H54 (cell line): ENCODE data around the gene RPS6KL1.

Experiments
- DNase-seq: peaks from one replicate; pipeline ENCODE4 v3.0.0; 2011; ENCODE audit warnings: low spot score, mixed read lengths; ENCODE audit not compliant: insufficient read length
- FAIRE-seq: peaks from 3 replicates; lab custom pipeline; 2011; peaks lifted over from hg19 to GRCh38; lab: Jason Lieb, UNC
- POLR2A ChIP-seq: IDR thresholded peaks from 2 replicates; pipeline ENCODE4 v1.6.1; 2011; ENCODE audit warnings: low read depth, mild to moderate bottlenecking, low read length

Gene RPS6KL1

GRCh38 chr14:74948228-74949175 lies 25.4 kb upstream of the RPS6KL1 start:
- TF ChIP-seq POLR2A, result no peak
- no peak for FAIRE-seq
- DNase-seq, result no peak

- DNase-seq (no peak), FAIRE-seq (no peak)
- no peak for TF ChIP-seq POLR2A
Measured at GRCh38 chr14:74947353-74948227, 24.5 kb upstream of the RPS6KL1 start.

- TF ChIP-seq POLR2A, result no peak
- DNase-seq (no peak), FAIRE-seq (no peak)
Measured at GRCh38 chr14:74946659-74947281, 23.7 kb upstream of the RPS6KL1 start.

- DNase-seq, result peak; percentile 63
Measured at GRCh38 chr14:74945852-74946658, 23.0 kb upstream of the RPS6KL1 start.

GRCh38 chr14:74945261-74945851 lies 22.3 kb upstream of the RPS6KL1 start:
- DNase-seq, result no peak
- TF ChIP-seq POLR2A, result no peak
- FAIRE-seq, result no peak

More at GRCh38 chr14:74945852-74946658, 23.0 kb upstream of the RPS6KL1 start:
- no peak for TF ChIP-seq POLR2A
- no peak for FAIRE-seq

GRCh38 chr14:74942608-74943007 lies 19.5 kb upstream of the RPS6KL1 start:
- FAIRE-seq (no peak), DNase-seq (no peak)
- no peak for TF ChIP-seq POLR2A

- TF ChIP-seq POLR2A, result no peak
- DNase-seq, result no peak
- no peak for FAIRE-seq
Measured at GRCh38 chr14:74942181-74942580, 19.1 kb upstream of the RPS6KL1 start.

GRCh38 chr14:74941676-74942097 lies 18.6 kb upstream of the RPS6KL1 start:
- no peak for TF ChIP-seq POLR2A
- DNase-seq (no peak), FAIRE-seq (no peak)

- TF ChIP-seq POLR2A, result no peak
- FAIRE-seq (no peak), DNase-seq (no peak)
Measured at GRCh38 chr14:74940956-74941565, 18.0 kb upstream of the RPS6KL1 start.

GRCh38 chr14:74938531-74939495 lies 15.8 kb upstream of the RPS6KL1 start:
- DNase-seq, result no peak
- TF ChIP-seq POLR2A, result no peak
- FAIRE-seq, result no peak

- DNase-seq (no peak), FAIRE-seq (no peak)
- no peak for TF ChIP-seq POLR2A
Measured at GRCh38 chr14:74937171-74937570, 14.1 kb upstream of the RPS6KL1 start.
